Duodenal mucosa (tissue), 2 donors: Measurements from ENCODE around the gene SOAT2.

ENCODE experiments used
- H3K27ac ChIP-seq: one replicate; pipeline ENCODE4 v1.7.0; 2013; ENCODE audit warnings: low read depth, low read length
- H3K27me3 ChIP-seq, 2 donors: one replicate each; pipeline ENCODE4 v1.7.0; 2013; ENCODE audit warnings: low read length in 2 of 2, control low read depth in 1 of 2; ENCODE audit not compliant: insufficient read depth in 2 of 2, control insufficient read depth in 1 of 2
- H3K36me3 ChIP-seq, 2 donors: one replicate each; pipeline ENCODE4 v1.7.0; 2013; ENCODE audit warnings: low read length in 2 of 2, control low read depth in 1 of 2; ENCODE audit not compliant: insufficient read depth in 2 of 2, control insufficient read depth in 1 of 2
- H3K4me1 ChIP-seq, 2 donors: one replicate each; pipeline ENCODE4 v1.7.0; 2013; ENCODE audit warnings: low read length in 2 of 2, control low read depth in 1 of 2; ENCODE audit not compliant: insufficient read depth in 2 of 2, control insufficient read depth in 1 of 2
- H3K4me3 ChIP-seq, 2 donors: one replicate each; pipeline ENCODE4 v1.7.0; 2013; ENCODE audit warnings: low read length in 2 of 2, low read depth in 1 of 2
- H3K9ac ChIP-seq, 2 donors: one replicate each; pipeline ENCODE4 v1.7.0; 2013; ENCODE audit warnings: low read length in 2 of 2, low read depth in 1 of 2
- H3K9me3 ChIP-seq, 2 donors: one replicate each; pipeline ENCODE4 v1.7.0; 2013; ENCODE audit warnings: low read length in 2 of 2, control low read depth in 1 of 2; ENCODE audit not compliant: control insufficient read depth in 1 of 2

Gene SOAT2

GRCh38 chr12:53102883-53103807 is at the start of gene SOAT2:
Gene SOAT2 (plus strand): TSS chr12:53103486. CDS start chr12:53103578, 92 bp downstream.
- Histone ChIP-seq H3K4me1 (peaks cover 29 to 35% of the 10 kb centered on the region in 2 donors), H3K27ac (peak within 1 kb of the TSS; percentile 55), H3K4me3 (peak within 1 kb of the TSS; percentile 9 to 31), H3K27me3 (no peaks in the 10 kb centered on the region), H3K9me3 (no peaks in the 10 kb centered on the region), H3K36me3 (no peaks in the 10 kb centered on the region), H3K9ac (peak within 1 kb of the TSS; percentile 21 to 40)

- Histone ChIP-seq H3K27me3 (no peaks in the 10 kb centered on the region), H3K4me1 (peaks cover 43 to 48% of the 10 kb centered on the region in 2 donors), H3K9ac (peak overlapping the region; percentile 66 to 85), H3K9me3 (no peaks in the 10 kb centered on the region), H3K27ac (peak overlapping the region; percentile 87), H3K4me3 (peak overlapping the region; percentile 61 to 72), H3K36me3 (peaks cover 0 to 3% of the 10 kb centered on the region in 2 donors)
These were observed 49.0 kb upstream of the SOAT2 start for GRCh38 chr12:53054112-53054878.

GRCh38 chr12:53055471-53056266 is 47.6 kb upstream of the SOAT2 start:
- Histone ChIP-seq H3K4me1 (peaks cover 33 to 43% of the 10 kb centered on the region in 2 donors), H3K9ac (no peak overlapping the region), H3K36me3 (peaks cover 0 to 8% of the 10 kb centered on the region in 2 donors), H3K9me3 (no peaks in the 10 kb centered on the region), H3K4me3 (no peak overlapping the region), H3K27ac (no peak overlapping the region), H3K27me3 (no peaks in the 10 kb centered on the region)

GRCh38 chr12:53056296-53056695 is 47.0 kb upstream of the SOAT2 start:
- peaks cover 0 to 8% of the 10 kb centered on the region in 2 donors for H3K36me3 ChIP-seq
- H3K27ac ChIP-seq = no peak overlapping the region
- H3K27me3 ChIP-seq = no peaks in the 10 kb centered on the region

GRCh38 chr12:53056901-53057300 is 46.4 kb upstream of the SOAT2 start:
- Histone ChIP-seq H3K27ac (no peak overlapping the region), H3K9ac (no peak overlapping the region), H3K4me1 (peaks cover 32 to 42% of the 10 kb centered on the region in 2 donors), H3K36me3 (peaks cover 0 to 8% of the 10 kb centered on the region in 2 donors), H3K4me3 (no peak overlapping the region), H3K9me3 (no peaks in the 10 kb centered on the region), H3K27me3 (no peaks in the 10 kb centered on the region)

More at GRCh38 chr12:53056296-53056695, 47.0 kb upstream of the SOAT2 start:
- H3K9me3 ChIP-seq = no peaks in the 10 kb centered on the region
- no peak overlapping the region for H3K4me3 ChIP-seq
- no peak overlapping the region for H3K9ac ChIP-seq
- H3K4me1 ChIP-seq = peaks cover 32 to 43% of the 10 kb centered on the region in 2 donors

GRCh38 chr12:53057816-53058500 is 45.3 kb upstream of the SOAT2 start:
- Histone ChIP-seq H3K4me1 (peaks cover 25 to 41% of the 10 kb centered on the region in 2 donors), H3K9me3 (no peaks in the 10 kb centered on the region), H3K27ac (no peak overlapping the region), H3K36me3 (peaks cover 0 to 8% of the 10 kb centered on the region in 2 donors), H3K27me3 (no peaks in the 10 kb centered on the region), H3K4me3 (no peak overlapping the region), H3K9ac (no peak overlapping the region)

- Histone ChIP-seq H3K4me3 (no peak overlapping the region), H3K9ac (no peak overlapping the region), H3K27ac (no peak overlapping the region), H3K27me3 (no peaks in the 10 kb centered on the region), H3K36me3 (peaks cover 0 to 12% of the 10 kb centered on the region in 2 donors), H3K9me3 (no peaks in the 10 kb centered on the region), H3K4me1 (peaks cover 16 to 37% of the 10 kb centered on the region in 2 donors)
These were observed 44.4 kb upstream of the SOAT2 start for GRCh38 chr12:53058674-53059433.

GRCh38 chr12:53059434-53060063 is 43.7 kb upstream of the SOAT2 start:
- H3K36me3 ChIP-seq = peaks cover 0 to 17% of the 10 kb centered on the region in 2 donors
- no peak overlapping the region for H3K27ac ChIP-seq
- H3K4me1 ChIP-seq = peaks cover 16 to 35% of the 10 kb centered on the region in 2 donors
- no peaks in the 10 kb centered on the region for H3K27me3 ChIP-seq
- no peak overlapping the region for H3K9ac ChIP-seq
- no peak overlapping the region for H3K4me3 ChIP-seq
- no peaks in the 10 kb centered on the region for H3K9me3 ChIP-seq
